ENCODE results near the gene TMEM50A. TPM values are rescaled to one million over a fixed set of nuclear protein-coding genes. Genes with fewer than 3 reads are reported as not detected.
A peak's percentile ranks its signal among the peaks of the same experiment; 100 is the strongest.
"Not testable (repeated sequence)": the region's sequence is repeated elsewhere in the genome, so short reads cannot be mapped to it uniquely, and the experiment has no call there.

TMEM50A gene
- total RNA-seq (59.4 and 62.6 TPM in 2 replicates), polyA plus RNA-seq (20.7 and 30.3 TPM in 2 replicates), polyA minus RNA-seq (19.5 and 29.9 TPM in 2 replicates)
- 58.3 TPM for total RNA-seq (2013)

GRCh38 chr1:25338188-25338981 lies at the start of gene TMEM50A:
TSS of gene TMEM50A (plus strand) at chr1:25338334. CDS start at chr1:25340487, 2,153 bp downstream.
- WGBS (ENCODE audit: insufficient coverage): under 1% methylated on average over 65 of the region's 75 CpGs
- ChIA-PET POLR2A (interaction anchor here (0.6 to 1.2 kb wide), 3 partner anchors 91 to 212 kb away, joined by 3 read pairs; partner anchors contain the start of gene RSRP1), CTCF (no interaction called here)
- peaks cover 30% of the 10 kb centered on the region for H3K4me1 Mint-ChIP-seq
- peak within 1 kb of the TSS; percentile 96 for H3K4me3 Mint-ChIP-seq
- no peaks in the 10 kb centered on the region for H3K9me3 Mint-ChIP-seq (ENCODE audit: insufficient read depth)
- Histone ChIP-seq H4K20me1 (ENCODE audit: control insufficient read depth, insufficient read depth, low read length, poor library complexity, severe bottlenecking) (peaks cover 37% of the 10 kb centered on the region), H3K4me2 (replicated peaks; ENCODE audit: low read depth, low read length, poor library complexity, severe bottlenecking) (peak within 1 kb of the TSS; percentile 85), H3K4me3 (ENCODE audit: control extremely low read depth in 1 of 5, extremely low read depth in 1 of 5, insufficient read depth in 1 of 5, low read depth in 2 of 5, low read length in 4 of 5) (peak within 1 kb of the TSS; percentile 83 to 89 (median 84)), H3K9ac (ENCODE audit: low read length) (peak within 1 kb of the TSS; percentile 88), H3K79me2 (ENCODE audit: control insufficient read depth, insufficient read depth, low read length) (peaks cover 57% of the 10 kb centered on the region), H3K4me1 (ENCODE audit: control insufficient read depth in 2 of 2, insufficient read depth in 2 of 2, low read length in 2 of 2) (peaks cover 14% of the 10 kb centered on the region in 2 donors), H3K9me3 (ENCODE audit: control extremely low read depth in 1 of 3, control insufficient read depth in 2 of 3, insufficient read depth in 1 of 3, low read length in 2 of 3) (no peaks in the 10 kb centered on the region), H3K36me3 (replicated peaks in 1 of 2; ENCODE audit: control extremely low read depth in 1 of 2, control insufficient read depth in 1 of 2, extremely low read depth in 1 of 2, insufficient read depth in 2 of 2, low read length in 1 of 2) (peaks cover 0 to 15% of the 10 kb centered on the region in 2 experiments), H2AFZ (ENCODE audit: insufficient read depth, low read depth, low read length, poor library complexity, severe bottlenecking) (peak within 1 kb of the TSS; percentile 84), H3K27me3 (replicated peaks in 1 of 4; ENCODE audit: control extremely low read depth in 1 of 4, control insufficient read depth in 3 of 4, insufficient read depth in 4 of 4, low read length in 3 of 4) (no peaks in the 10 kb centered on the region), H3K27ac (ENCODE audit: low read length in 2 of 2) (peak within 1 kb of the TSS; percentile 86 to 87)
- H3K27ac Mint-ChIP-seq: peak within 1 kb of the TSS; percentile 98
- peak; percentile 77 for ATAC-seq (ENCODE audit: low read depth)
- H3K27me3 Mint-ChIP-seq: no peaks in the 10 kb centered on the region
- DNase-seq: peak; percentile 95
- TF ChIP-seq CTCF (IDR thresholded peaks at IDR 0.05) (no peak), EZH2 (IDR thresholded peaks at IDR 0.05; ENCODE audit: borderline replicate concordance, insufficient read depth, low read depth, low read length, poor library complexity, severe bottlenecking) (no peak)
- intact Hi-C loops (cut with micrococcal nuclease): loop anchor here (2.0 to 10.0 kb wide), 4 partner anchors 92 to 694 kb away; partner anchors contain the start of genes MACO1, RSRP1, SRRM1 and SYF2

DNA sequence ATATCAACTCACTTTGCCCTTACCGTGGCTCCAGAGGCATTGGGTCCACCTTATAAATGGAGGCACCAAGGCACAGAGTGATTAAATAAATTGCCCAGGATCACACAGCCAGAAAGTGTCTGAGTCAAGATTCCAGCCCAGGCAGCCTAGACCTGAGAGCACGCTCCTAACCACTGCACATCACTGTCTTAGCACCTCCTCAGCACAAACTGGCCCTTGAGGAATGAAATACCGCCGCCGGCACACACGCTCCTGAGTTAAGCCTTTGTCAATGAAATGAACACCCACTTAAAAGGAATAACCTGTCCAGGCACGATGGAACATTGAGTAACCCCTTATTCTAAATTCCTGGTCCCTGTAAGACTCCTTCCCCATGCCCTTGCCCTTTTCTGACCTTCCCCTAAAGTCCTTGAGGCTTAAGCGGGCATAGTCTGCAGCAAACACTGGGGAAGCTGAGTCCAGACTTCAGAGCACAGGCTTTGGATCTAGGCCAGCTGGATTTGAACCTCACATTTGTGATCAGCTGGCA lies 49.5 kb upstream of the TMEM50A start:
- H3K27me3 ChIP-seq (replicated peaks in 1 of 4; ENCODE audit: control extremely low read depth in 1 of 4, control insufficient read depth in 3 of 4, insufficient read depth in 4 of 4, low read length in 3 of 4); H3K9me3 Mint-ChIP-seq (ENCODE audit: insufficient read depth); H3K4me1 Mint-ChIP-seq; H3K4me3 ChIP-seq (ENCODE audit: control extremely low read depth in 1 of 5, extremely low read depth in 1 of 5, insufficient read depth in 1 of 5, low read depth in 2 of 5, low read length in 4 of 5); DNase-seq; H3K4me3 Mint-ChIP-seq; H3K27ac Mint-ChIP-seq; H3K4me2 ChIP-seq (replicated peaks; ENCODE audit: low read depth, low read length, poor library complexity, severe bottlenecking); H3K4me1 ChIP-seq (ENCODE audit: control insufficient read depth in 2 of 2, insufficient read depth in 2 of 2, low read length in 2 of 2); H4K20me1 ChIP-seq (ENCODE audit: control insufficient read depth, insufficient read depth, low read length, poor library complexity, severe bottlenecking); CTCF ChIA-PET; POLR2A ChIA-PET; ATAC-seq (ENCODE audit: low read depth); H3K79me2 ChIP-seq (ENCODE audit: control insufficient read depth, insufficient read depth, low read length); H3K9ac ChIP-seq (ENCODE audit: low read length); H3K27me3 Mint-ChIP-seq; intact Hi-C loops (cut with micrococcal nuclease); H2AFZ ChIP-seq (ENCODE audit: insufficient read depth, low read depth, low read length, poor library complexity, severe bottlenecking); H3K36me3 ChIP-seq (replicated peaks in 1 of 2; ENCODE audit: control extremely low read depth in 1 of 2, control insufficient read depth in 1 of 2, extremely low read depth in 1 of 2, insufficient read depth in 2 of 2, low read length in 1 of 2); H3K27ac ChIP-seq (ENCODE audit: low read length in 2 of 2); H3K9me3 ChIP-seq (ENCODE audit: control extremely low read depth in 1 of 3, control insufficient read depth in 2 of 3, insufficient read depth in 1 of 3, low read length in 2 of 3): not testable (repeated sequence)
- WGBS (ENCODE audit: insufficient coverage): no CpG with 5 or more reads among the region's 8 CpGs
